ENCODE measurements around the gene PALM. TPM values are rescaled to one million over a fixed set of nuclear protein-coding genes. Genes with fewer than 3 reads are reported as not detected.

PALM gene
- total RNA-seq, 2 donors from 2014 or later, result 14.4 to 28.4 TPM

DNA sequence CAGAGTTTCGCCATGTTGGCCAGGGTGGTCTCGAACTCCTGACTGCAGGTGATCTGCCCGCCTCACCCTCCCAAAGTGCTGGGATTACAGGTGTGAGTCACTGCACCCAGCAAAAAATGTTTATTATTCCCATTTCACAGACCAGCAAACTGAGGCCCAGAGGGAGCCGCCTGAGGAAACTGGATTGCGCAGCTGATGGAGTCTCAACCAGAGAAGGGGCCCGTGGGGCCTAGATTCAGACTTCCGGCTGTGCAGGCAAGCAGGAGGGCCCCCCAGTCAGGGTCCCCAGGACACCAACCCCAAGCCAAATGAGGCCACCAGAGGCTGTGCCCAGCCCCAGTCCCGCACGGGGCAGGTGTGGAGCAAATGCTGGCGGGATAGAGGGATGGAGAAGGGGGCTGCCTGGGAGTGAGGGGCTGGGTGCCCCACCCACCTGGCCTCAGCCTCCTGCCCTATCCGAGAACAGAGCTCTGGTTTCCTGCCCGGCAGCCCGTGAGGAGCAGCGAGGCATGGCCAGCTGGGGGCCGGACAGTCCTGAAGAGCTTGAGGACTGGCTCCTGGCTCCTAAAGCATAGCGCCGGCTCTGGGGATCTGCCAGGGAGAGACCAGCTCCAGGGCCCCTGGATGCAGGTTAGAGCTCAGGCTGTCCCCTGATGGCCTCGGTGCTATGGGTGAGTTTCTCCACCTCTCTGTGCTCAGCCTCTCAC is 64.1 kb downstream of the PALM start:
- DNase-seq (ENCODE audit: low spot score) (no peak), ATAC-seq (ENCODE audit: insufficient number of reproducible peaks, low FRiP score, low read depth) (no peak)
- no peak overlapping the region for H3K4me3 ChIP-seq
- TF ChIP-seq, protein P1, sequence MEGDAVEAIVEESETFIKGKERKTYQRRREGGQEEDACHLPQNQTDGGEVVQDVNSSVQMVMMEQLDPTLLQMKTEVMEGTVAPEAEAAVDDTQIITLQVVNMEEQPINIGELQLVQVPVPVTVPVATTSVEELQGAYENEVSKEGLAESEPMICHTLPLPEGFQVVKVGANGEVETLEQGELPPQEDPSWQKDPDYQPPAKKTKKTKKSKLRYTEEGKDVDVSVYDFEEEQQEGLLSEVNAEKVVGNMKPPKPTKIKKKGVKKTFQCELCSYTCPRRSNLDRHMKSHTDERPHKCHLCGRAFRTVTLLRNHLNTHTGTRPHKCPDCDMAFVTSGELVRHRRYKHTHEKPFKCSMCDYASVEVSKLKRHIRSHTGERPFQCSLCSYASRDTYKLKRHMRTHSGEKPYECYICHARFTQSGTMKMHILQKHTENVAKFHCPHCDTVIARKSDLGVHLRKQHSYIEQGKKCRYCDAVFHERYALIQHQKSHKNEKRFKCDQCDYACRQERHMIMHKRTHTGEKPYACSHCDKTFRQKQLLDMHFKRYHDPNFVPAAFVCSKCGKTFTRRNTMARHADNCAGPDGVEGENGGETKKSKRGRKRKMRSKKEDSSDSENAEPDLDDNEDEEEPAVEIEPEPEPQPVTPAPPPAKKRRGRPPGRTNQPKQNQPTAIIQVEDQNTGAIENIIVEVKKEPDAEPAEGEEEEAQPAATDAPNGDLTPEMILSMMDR (IDR thresholded peaks at IDR 0.05), result no peak
- peaks cover 0 to 7% of the 10 kb centered on the region in 2 donors for H3K4me1 ChIP-seq (ENCODE audit: control insufficient read depth in 1 of 2, low read depth in 2 of 2)
- H3K27me3 ChIP-seq (replicated peaks; ENCODE audit: insufficient read depth), result no peaks in the 10 kb centered on the region
- no peaks in the 10 kb centered on the region for H3K9me3 ChIP-seq
- H3K27ac ChIP-seq, result no peak overlapping the region
- H3K36me3 ChIP-seq, result no peaks in the 10 kb centered on the region

DNA sequence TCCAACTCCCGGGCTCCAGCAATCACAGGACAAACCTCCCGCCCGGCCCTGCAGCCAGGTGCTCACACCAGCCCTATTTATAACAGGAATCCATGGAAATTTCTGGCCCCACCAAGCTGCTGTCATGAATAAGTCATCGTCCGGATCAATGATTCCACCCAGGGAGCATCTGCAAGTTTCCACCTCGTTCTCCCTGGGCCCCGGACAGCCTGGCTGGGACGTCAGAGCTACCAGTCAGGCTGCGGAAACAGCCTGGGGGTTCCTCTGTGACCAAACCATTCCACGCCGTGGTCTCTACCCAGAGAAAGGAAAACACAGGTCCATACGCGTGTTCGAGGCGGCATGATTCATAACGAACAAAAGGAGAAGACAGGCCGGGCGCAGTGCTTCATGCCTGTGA is 67.8 kb downstream of the PALM start:
- DNase-seq (ENCODE audit: low spot score) (no peak), ATAC-seq (ENCODE audit: insufficient number of reproducible peaks, low FRiP score, low read depth) (no peak)
- TF ChIP-seq, protein P1 (IDR thresholded peaks at IDR 0.05), result no peak
- H3K36me3 ChIP-seq, result no peaks in the 10 kb centered on the region
- no peaks in the 10 kb centered on the region for H3K9me3 ChIP-seq
- H3K4me1 ChIP-seq (ENCODE audit: control insufficient read depth in 1 of 2, low read depth in 2 of 2), result no peaks in the 10 kb centered on the region
- H3K27ac ChIP-seq, result no peak overlapping the region
- H3K4me3 ChIP-seq, result no peak overlapping the region
- no peaks in the 10 kb centered on the region for H3K27me3 ChIP-seq (replicated peaks; ENCODE audit: insufficient read depth)

DNA sequence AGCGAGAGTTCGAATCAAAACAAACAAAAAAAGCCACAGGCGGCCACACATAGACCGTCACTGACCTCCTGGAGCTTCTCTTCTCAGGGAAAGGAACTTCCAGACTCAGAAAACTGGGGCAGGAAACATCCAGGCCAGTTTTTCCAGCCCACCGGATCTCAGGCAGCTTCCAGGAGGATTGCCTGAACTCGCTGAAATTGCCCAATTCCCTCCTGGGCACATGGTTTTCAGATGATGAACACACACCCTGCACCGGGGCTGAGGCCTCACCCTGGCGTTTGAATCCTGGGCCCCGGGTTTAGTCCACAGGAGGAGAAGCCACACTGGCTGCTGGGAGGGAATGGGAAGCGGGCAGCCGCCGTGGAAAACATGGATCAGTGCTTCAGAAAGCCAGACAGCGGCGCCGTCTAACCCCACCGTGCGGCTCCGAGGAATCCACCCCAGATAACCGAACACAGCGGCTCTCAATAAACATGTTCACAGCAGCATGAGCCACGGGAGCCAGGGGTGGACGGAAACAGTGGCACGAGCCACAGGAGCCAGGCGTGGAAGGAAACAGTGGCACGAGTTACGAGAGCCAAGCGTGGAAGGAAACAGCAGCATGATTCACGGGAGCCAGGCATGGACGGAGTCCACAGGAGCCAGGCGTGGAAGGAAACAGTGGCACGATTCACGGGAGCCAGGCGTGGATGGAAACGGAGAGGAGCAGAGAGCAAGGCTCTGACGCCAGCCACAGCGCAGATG is 70.3 kb downstream of the PALM start:
- no peak for DNase-seq (ENCODE audit: low spot score)

DNA sequence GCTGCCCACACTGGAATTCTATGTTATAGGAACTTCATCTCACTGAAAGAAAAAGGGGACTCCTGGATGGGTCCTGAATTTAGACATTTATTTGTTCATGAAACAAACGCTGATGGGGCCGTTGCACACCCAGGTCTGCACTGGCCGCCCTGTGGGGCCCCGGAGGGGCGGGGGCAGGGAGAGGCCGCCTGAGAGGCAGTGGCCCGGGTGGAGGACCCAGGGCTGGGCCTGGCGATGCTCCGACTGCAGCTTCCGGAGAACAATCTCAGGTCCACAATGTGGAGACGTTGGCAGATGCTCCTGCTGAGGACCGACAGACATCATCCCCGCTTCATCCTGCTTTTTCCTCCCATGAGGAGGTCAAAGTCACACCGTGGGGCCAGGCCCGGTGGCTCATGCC is 72.2 kb downstream of the PALM start:
- ATAC-seq (ENCODE audit: insufficient number of reproducible peaks, low FRiP score, low read depth) (no peak), DNase-seq (ENCODE audit: low spot score) (no peak)
- no peak overlapping the region for H3K27ac ChIP-seq
- TF ChIP-seq, protein P1 (IDR thresholded peaks at IDR 0.05), result no peak
- H3K4me3 ChIP-seq, result no peak overlapping the region
- H3K36me3 ChIP-seq, result no peaks in the 10 kb centered on the region
- H3K4me1 ChIP-seq (ENCODE audit: control insufficient read depth in 1 of 2, low read depth in 2 of 2), result peaks cover 3 to 8% of the 10 kb centered on the region in 2 donors
- H3K27me3 ChIP-seq (replicated peaks; ENCODE audit: insufficient read depth), result no peaks in the 10 kb centered on the region
- H3K9me3 ChIP-seq, result no peaks in the 10 kb centered on the region

More for the DNA sequence above, 70.3 kb downstream of the PALM start:
- no peaks in the 10 kb centered on the region for H3K36me3 ChIP-seq
- peak overlapping the region; percentile 43 to 63 for H3K27ac ChIP-seq
- H3K4me3 ChIP-seq, result no peak overlapping the region
- ATAC-seq (ENCODE audit: insufficient number of reproducible peaks, low FRiP score, low read depth), result peak; percentile 47
- TF ChIP-seq, protein P1 (IDR thresholded peaks at IDR 0.05), result no peak
- H3K4me1 ChIP-seq (ENCODE audit: control insufficient read depth in 1 of 2, low read depth in 2 of 2), result peaks cover 3 to 8% of the 10 kb centered on the region in 2 donors
- H3K9me3 ChIP-seq, result no peaks in the 10 kb centered on the region
- no peaks in the 10 kb centered on the region for H3K27me3 ChIP-seq (replicated peaks; ENCODE audit: insufficient read depth)

DNA sequence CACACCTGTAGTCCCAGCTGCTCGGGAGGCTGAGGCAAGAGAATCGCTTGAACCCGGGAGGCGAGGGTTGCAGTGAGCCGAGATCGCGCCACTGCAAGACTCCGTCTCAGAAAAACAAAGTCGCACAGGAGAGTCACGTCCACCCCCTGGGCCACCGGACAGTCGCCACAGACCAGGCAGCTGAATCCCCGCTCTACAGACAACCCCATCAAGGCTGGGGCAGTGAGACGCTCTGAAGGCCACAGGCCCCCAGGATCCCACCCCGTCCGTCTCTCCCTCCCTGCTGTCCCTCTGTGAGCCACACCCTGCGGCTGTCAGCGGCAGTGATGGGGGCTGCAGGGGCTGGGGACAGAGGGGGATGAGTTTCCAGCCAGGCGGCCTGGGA is 73.1 kb downstream of the PALM start:
- Histone ChIP-seq H3K36me3 (no peaks in the 10 kb centered on the region), H3K4me1 (ENCODE audit: control insufficient read depth in 1 of 2, low read depth in 2 of 2) (peaks cover 3 to 8% of the 10 kb centered on the region in 2 donors), H3K27ac (no peak overlapping the region), H3K9me3 (no peaks in the 10 kb centered on the region), H3K27me3 (replicated peaks; ENCODE audit: insufficient read depth) (no peaks in the 10 kb centered on the region), H3K4me3 (no peak overlapping the region)
- ATAC-seq (ENCODE audit: insufficient number of reproducible peaks, low FRiP score, low read depth) (no peak), DNase-seq (ENCODE audit: low spot score) (no peak)
- TF ChIP-seq, protein P1 (IDR thresholded peaks at IDR 0.05), result no peak

Data from thoracic aorta (tissue), 2 donors.